ENCODE data around the gene STEAP2. TPM values are rescaled to one million over a fixed set of nuclear protein-coding genes. Genes with fewer than 3 reads are reported as not detected.

STEAP2 gene
- total RNA-seq, 6 experiments from 2014 or later = 11.0 to 18.1 (median 14.9) TPM

DNA sequence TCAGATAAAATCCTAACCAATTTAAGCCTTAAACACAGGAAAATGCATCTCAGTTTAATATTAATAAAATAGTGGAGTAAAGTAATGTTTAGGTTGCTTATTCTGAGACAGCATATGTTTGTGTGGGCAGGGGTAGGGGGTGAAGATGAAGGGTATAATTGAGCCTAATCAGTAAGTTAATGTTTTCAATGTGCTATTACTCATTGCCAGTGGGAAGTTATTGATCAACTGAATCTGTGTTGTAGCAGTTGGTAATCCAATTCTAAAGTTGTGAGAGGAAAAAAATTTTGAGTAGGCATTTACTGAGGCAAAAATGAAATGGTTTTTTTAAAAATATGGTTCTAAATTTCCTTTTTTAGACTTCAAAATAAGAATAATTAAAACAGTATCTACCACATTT is 49.9 kb downstream of the STEAP2 start:
- Mint-ChIP-seq H3K9me3 (no peaks in the 10 kb centered on the region), H3K4me1 (ENCODE audit: low read depth) (peaks cover 13% of the 10 kb centered on the region), H3K27me3 (ENCODE audit: insufficient read depth) (no peaks in the 10 kb centered on the region), H3K27ac (no peak overlapping the region), H3K36me3 (ENCODE audit: low read depth) (no peaks in the 10 kb centered on the region), H3K4me3 (no peak overlapping the region)
- no peak for DNase-seq
- TF ChIP-seq, protein P1, sequence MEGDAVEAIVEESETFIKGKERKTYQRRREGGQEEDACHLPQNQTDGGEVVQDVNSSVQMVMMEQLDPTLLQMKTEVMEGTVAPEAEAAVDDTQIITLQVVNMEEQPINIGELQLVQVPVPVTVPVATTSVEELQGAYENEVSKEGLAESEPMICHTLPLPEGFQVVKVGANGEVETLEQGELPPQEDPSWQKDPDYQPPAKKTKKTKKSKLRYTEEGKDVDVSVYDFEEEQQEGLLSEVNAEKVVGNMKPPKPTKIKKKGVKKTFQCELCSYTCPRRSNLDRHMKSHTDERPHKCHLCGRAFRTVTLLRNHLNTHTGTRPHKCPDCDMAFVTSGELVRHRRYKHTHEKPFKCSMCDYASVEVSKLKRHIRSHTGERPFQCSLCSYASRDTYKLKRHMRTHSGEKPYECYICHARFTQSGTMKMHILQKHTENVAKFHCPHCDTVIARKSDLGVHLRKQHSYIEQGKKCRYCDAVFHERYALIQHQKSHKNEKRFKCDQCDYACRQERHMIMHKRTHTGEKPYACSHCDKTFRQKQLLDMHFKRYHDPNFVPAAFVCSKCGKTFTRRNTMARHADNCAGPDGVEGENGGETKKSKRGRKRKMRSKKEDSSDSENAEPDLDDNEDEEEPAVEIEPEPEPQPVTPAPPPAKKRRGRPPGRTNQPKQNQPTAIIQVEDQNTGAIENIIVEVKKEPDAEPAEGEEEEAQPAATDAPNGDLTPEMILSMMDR (IDR thresholded peaks at IDR 0.05) = no peak

DNA sequence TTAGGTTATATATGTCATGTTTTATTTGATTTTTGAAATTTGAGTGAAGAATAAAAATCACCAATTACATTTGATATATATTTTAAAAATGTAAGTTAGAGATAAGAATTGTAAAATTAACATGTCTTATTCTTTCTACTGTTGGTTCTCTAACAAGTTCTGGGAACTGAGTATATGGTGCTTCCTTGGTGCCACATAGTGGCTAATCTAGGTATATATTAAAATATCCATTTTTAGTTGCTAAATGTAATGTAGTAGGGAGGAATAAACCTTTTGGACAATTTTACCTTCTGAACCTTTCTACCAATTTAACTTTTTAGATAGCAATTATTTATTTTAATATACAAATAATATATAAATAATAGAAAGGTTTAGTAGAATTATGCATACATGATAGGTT is 50.9 kb downstream of the STEAP2 start:
- Mint-ChIP-seq H3K4me3 (no peak overlapping the region), H3K36me3 (ENCODE audit: low read depth) (no peaks in the 10 kb centered on the region), H3K9me3 (no peaks in the 10 kb centered on the region), H3K27ac (no peak overlapping the region), H3K27me3 (ENCODE audit: insufficient read depth) (no peaks in the 10 kb centered on the region), H3K4me1 (ENCODE audit: low read depth) (peaks cover 23% of the 10 kb centered on the region)
- TF ChIP-seq, protein P1 (IDR thresholded peaks at IDR 0.05) = peak; percentile 81
- peak; percentile 50 for DNase-seq

DNA sequence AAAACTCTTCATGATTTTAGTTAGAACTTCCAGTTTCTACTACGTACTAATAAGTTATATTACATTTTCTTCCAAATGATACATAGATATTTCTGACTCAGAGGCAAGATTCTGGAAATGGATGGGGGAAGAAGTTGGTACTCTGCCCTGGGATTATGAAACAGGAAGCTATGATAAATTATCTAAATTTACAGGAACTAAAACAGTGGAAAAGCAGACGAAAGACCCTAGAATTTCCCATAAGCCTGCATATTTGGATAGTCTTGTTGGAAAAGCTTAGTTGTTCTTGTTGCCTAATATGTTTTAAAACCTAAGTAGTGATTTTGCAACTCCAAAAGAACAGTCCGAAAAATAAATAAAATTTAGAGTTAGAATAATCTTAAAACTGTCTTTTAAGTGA is 55.3 kb downstream of the STEAP2 start:
- Mint-ChIP-seq H3K4me1 (ENCODE audit: low read depth) (peaks cover 58% of the 10 kb centered on the region), H3K27me3 (ENCODE audit: insufficient read depth) (no peaks in the 10 kb centered on the region), H3K36me3 (ENCODE audit: low read depth) (no peaks in the 10 kb centered on the region), H3K9me3 (no peaks in the 10 kb centered on the region), H3K27ac (peak overlapping the region; percentile 14), H3K4me3 (peak overlapping the region; percentile 38)
- TF ChIP-seq, protein P1 (IDR thresholded peaks at IDR 0.05) = no peak
- DNase-seq = no peak

DNA sequence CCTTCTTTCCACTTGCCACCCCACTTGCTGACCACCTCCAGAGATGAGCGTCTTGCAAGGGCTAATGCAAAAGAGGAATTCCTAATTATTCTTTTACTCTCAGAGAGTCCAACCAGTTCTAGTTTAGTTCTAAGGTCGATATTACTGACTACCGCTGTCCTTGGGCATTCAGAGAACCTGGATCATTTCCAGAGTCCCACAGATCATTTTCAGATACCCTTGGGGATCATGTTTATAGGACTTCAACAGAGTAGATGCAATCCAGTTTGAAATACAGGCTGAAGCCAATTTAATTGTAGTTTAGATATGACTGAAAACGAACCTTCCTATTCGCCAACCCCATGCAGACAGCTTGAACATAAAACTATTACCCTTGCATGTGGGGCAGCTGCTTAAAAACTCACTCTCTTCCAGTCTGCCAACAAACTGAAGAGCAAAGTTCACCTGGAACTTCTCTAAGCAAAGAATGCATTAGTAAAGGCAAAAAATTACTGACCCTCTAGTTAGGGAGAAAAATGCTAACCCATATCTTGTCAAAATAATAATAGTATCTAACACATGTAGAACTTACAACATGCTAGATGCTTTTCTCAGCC is 55.8 kb downstream of the STEAP2 start:
- no peaks in the 10 kb centered on the region for H3K9me3 Mint-ChIP-seq
- H3K27ac Mint-ChIP-seq = peak overlapping the region; percentile 14; the same call in 1 of the 2 replicates
- no peaks in the 10 kb centered on the region for H3K27me3 Mint-ChIP-seq (ENCODE audit: insufficient read depth)
- H3K4me1 Mint-ChIP-seq (ENCODE audit: low read depth) = peaks cover 63% of the 10 kb centered on the region
- TF ChIP-seq, protein P1 (IDR thresholded peaks at IDR 0.05) = no peak
- DNase-seq = no peak
- peak overlapping the region; percentile 38 for H3K4me3 Mint-ChIP-seq
- H3K36me3 Mint-ChIP-seq (ENCODE audit: low read depth) = no peaks in the 10 kb centered on the region

DNA sequence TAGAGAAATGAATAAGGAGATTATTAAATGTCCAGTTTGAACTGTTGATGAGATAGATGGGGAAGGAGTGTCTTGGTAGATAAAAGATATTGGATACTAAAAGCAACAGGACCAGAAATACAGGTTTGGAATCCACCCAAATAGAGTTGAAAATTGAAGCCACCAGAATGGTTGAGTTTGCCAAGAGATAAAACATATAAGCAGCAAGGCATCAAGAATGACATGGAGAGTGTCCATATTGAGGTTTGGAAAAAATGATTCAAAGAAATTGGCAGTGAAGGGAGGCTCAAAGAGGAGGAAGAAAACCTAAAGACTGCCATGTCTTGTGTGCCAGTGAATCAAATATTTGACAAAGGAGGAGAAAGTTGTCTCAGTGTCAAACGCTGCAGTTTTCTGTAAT is 57.6 kb downstream of the STEAP2 start:
- H3K4me1 Mint-ChIP-seq (ENCODE audit: low read depth) = peaks cover 75% of the 10 kb centered on the region
- TF ChIP-seq, protein P1 (IDR thresholded peaks at IDR 0.05) = no peak
- H3K27ac Mint-ChIP-seq = 0 out of 2 replicates have a peak overlapping the region, but pooled peaks have one; percentile 0
- no peak overlapping the region for H3K4me3 Mint-ChIP-seq
- no peaks in the 10 kb centered on the region for H3K9me3 Mint-ChIP-seq
- no peak for DNase-seq
- no peaks in the 10 kb centered on the region for H3K36me3 Mint-ChIP-seq (ENCODE audit: low read depth)
- H3K27me3 Mint-ChIP-seq (ENCODE audit: insufficient read depth) = no peaks in the 10 kb centered on the region

Measured in HFFc6 (cell line).